CD4-positive, alpha-beta memory T cell (primary cell): ENCODE results near the gene KCNN4. TPM values are rescaled to one million over a fixed set of nuclear protein-coding genes. Genes with fewer than 3 reads are reported as not detected.
"Not testable (repeated sequence)": the region's sequence is repeated elsewhere in the genome, so short reads cannot be mapped to it uniquely, and the experiment has no call there.

Source experiments
- CTCF ChIA-PET: fragments of 350-600 bp; sonication (Branson Sonifier 250); formaldehyde crosslinking; loops from one replicate; lab custom pipeline; 2021; ENCODE audit warnings: inconsistent platforms; ENCODE audit not compliant: partially characterized antibody; lab: Charles Lee
- POLR2A ChIA-PET: fragments of 350-600 bp; sonication (Branson Sonifier 250); formaldehyde crosslinking; loops from one replicate; lab custom pipeline; 2021; ENCODE audit not compliant: partially characterized antibody; lab: Charles Lee
- DNase-seq, 5 donors: peaks; one replicate each; pipeline versions ENCODE4 v3.0.0 to v3.0.0-alpha.2; 2020 to 2022; ENCODE audit warnings: mixed read lengths in 1 of 5
- H3K27ac ChIP-seq: one replicate; pipeline ENCODE4 v1.7.0; 2013; ENCODE audit warnings: low read depth, low read length
- H3K27me3 ChIP-seq: 2 replicates; pipeline ENCODE4 v1.7.0; 2013; ENCODE audit warnings: mild to moderate bottlenecking, low read length, moderate library complexity; ENCODE audit not compliant: insufficient read depth
- H3K36me3 ChIP-seq: 2 replicates; pipeline ENCODE4 v1.7.0; 2013; ENCODE audit warnings: mild to moderate bottlenecking, low read length, moderate library complexity; ENCODE audit not compliant: insufficient read depth
- H3K4me1 ChIP-seq: 2 replicates; pipeline ENCODE4 v1.7.0; 2013; ENCODE audit warnings: mild to moderate bottlenecking, low read length, moderate library complexity; ENCODE audit not compliant: insufficient read depth
- H3K4me3 ChIP-seq, 2 donors: one replicate each; pipeline ENCODE4 v1.7.0; 2013; ENCODE audit warnings: low read length in 2 of 2, mild to moderate bottlenecking in 1 of 2
- H3K9me3 ChIP-seq, 2 donors: one replicate each; pipeline ENCODE4 v1.7.0; 2013; ENCODE audit warnings: low read length in 2 of 2, control low read depth in 1 of 2; ENCODE audit not compliant: control insufficient read depth in 1 of 2
- H3K27ac Mint-ChIP-seq, 7 donors: one replicate each; pipeline ENCODE4 v1.8.0; 2020 to 2021; ENCODE audit warnings: mixed read lengths in 7 of 7, mild to moderate bottlenecking in 6 of 7, inconsistent platforms in 3 of 7, moderate library complexity in 3 of 7
- H3K27me3 Mint-ChIP-seq, 2 donors: one replicate each; pipeline ENCODE4 v1.8.0; 2020 to 2021; ENCODE audit warnings: mixed read lengths in 2 of 2
- H3K36me3 Mint-ChIP-seq, 2 donors: one replicate each; pipeline ENCODE4 v1.8.0; 2020 to 2021; ENCODE audit warnings: mixed read lengths in 2 of 2, inconsistent platforms in 1 of 2, mild to moderate bottlenecking in 1 of 2
- H3K4me1 Mint-ChIP-seq, 4 donors: one replicate each; pipeline ENCODE4 v1.8.0; 2020 to 2021; ENCODE audit warnings: mixed read lengths in 4 of 4, mild to moderate bottlenecking in 1 of 4
- H3K4me3 Mint-ChIP-seq, 8 donors: one replicate each; pipeline ENCODE4 v1.8.0; 2020 to 2021; ENCODE audit warnings: mixed read lengths in 8 of 8, mild to moderate bottlenecking in 7 of 8, moderate library complexity in 6 of 8, inconsistent platforms in 3 of 8
- H3K9me3 Mint-ChIP-seq, 8 donors: one replicate each; pipeline ENCODE4 v1.8.0; 2020 to 2021; ENCODE audit warnings: mixed read lengths in 8 of 8, mild to moderate bottlenecking in 5 of 8, inconsistent platforms in 3 of 8, moderate library complexity in 1 of 8
- intact Hi-C: fragments of 100-400 bp; cut with micrococcal nuclease; formaldehyde crosslinking; loops from one replicate; pipeline ENCODE4 v1.15.1; 2023
- polyA plus RNA-seq, 2 donors: library from polyadenylated mRNA; unstranded; fragments of 300-500 nt; fragmentation: Illumina TruSeq; gene quantifications; one replicate each; pipeline ENCODE4 v1.2.3, GENCODE V29; 2021
- total RNA-seq, 2 experiments: library from RNA; stranded (reverse); gene quantifications; one replicate each; pipeline ENCODE4 v1.2.3, GENCODE V29; 2021

Gene KCNN4
- total and polyA plus RNA-seq, 4 experiments from 2014 or later: 10.5 to 33.9 (median 28.7) TPM

DNA sequence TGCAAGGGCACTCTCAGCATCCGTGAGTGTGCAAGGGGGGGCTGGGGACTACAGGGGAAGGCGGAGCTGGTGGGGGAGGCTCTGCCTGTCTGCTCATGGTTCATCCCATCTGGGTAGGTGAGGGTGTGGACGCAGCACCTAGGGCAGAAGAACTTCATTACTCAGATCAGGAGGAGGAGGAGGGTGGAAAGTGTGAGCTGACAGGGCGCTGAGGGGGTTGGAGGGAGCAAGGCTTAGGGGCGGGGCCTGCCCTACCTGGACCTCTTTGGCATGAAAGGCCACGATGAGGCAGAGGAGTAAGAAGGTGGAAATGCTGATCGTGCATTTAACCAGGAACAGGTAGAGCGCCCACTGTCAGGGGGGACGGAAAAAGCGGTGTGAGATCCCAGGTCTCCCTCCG, 4.5 kb downstream of the KCNN4 start:
- H3K27me3 Mint-ChIP-seq: no peaks in the 10 kb centered on the region
- intact Hi-C loops: no loop called here
- no peaks in the 10 kb centered on the region for H3K27me3 ChIP-seq
- H3K27ac ChIP-seq: peak overlapping the region; percentile 67
- H3K9me3 ChIP-seq: no peaks in the 10 kb centered on the region
- H3K4me3 Mint-ChIP-seq: peak overlapping the region in 7 of 8 donors; percentile 38 to 64 (median 54)
- peaks cover 35 to 63% (median 49%) of the 10 kb centered on the region in 4 donors for H3K4me1 Mint-ChIP-seq
- H3K4me3 ChIP-seq: no peak overlapping the region
- ChIA-PET CTCF (interaction anchor here (1.0 to 8.1 kb wide), 4 partner anchors 9 to 31 kb away, joined by 3 to 94 read pairs (median 16); no protein-coding TSS in a partner anchor), POLR2A (interaction anchor here (1.0 to 7.8 kb wide), 3 partner anchors 8 to 22 kb away, joined by 3 to 106 read pairs (median 104); partner anchors contain the start of gene SMG9)
- peak in 1 of 5 donors; percentile 46 for DNase-seq
- H3K36me3 Mint-ChIP-seq: peaks cover 0 to 14% of the 10 kb centered on the region in 2 donors
- H3K27ac Mint-ChIP-seq: peak overlapping the region; percentile 80 to 95 (median 88)
- no peaks in the 10 kb centered on the region for H3K9me3 Mint-ChIP-seq
- peaks cover 15% of the 10 kb centered on the region for H3K36me3 ChIP-seq
- H3K4me1 ChIP-seq: peaks cover 58% of the 10 kb centered on the region

DNA sequence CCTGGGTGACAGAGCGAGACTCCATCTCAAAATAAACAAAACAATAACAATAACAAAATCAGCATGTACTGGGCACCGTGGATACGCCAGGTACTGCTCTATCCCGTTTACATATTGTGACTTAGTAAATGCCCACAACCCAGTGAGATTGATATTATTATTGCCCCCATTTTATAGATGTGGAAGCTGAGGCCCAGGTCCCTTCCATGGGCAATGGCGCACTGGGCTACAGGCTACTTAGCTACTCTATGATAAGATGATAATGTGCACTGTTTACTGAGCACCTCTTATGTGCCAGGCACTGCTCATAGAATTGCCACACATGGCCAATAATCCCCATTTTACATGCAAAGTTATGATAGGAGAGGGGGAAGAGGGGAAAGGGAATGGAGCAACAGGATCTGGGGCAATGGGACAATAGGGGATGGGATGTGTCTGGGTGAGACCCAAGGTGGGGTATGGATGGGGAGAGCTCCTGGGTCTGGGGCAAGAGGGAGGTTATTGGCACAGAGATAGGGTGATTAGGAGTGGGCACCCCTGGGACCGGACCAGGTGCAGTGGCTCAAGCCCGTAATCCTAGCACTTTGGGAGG, 5.4 kb downstream of the KCNN4 start:
- CTCF ChIA-PET: interaction anchor here (1.0 to 8.1 kb wide), 5 partner anchors 9 to 181 kb away, joined by 3 to 94 read pairs (median 4); no protein-coding TSS in a partner anchor
- peaks cover 20% of the 10 kb centered on the region for H3K36me3 ChIP-seq
- H3K36me3 Mint-ChIP-seq: peaks cover under 1 to 19% of the 10 kb centered on the region in 2 donors
- no peaks in the 10 kb centered on the region for H3K27me3 ChIP-seq
- peaks cover 31 to 59% (median 43%) of the 10 kb centered on the region in 4 donors for H3K4me1 Mint-ChIP-seq
- intact Hi-C loops: no loop called here
- peak overlapping the region in 2 of 8 donors; percentile 17 to 58 for H3K4me3 Mint-ChIP-seq
- POLR2A ChIA-PET: interaction anchor here (1.0 to 7.8 kb wide), 4 partner anchors 8 to 21 kb away, joined by 3 to 106 read pairs (median 54); partner anchors contain the start of gene SMG9
- peak overlapping the region in 4 of 7 donors; percentile 71 to 95 (median 80) for H3K27ac Mint-ChIP-seq
- no peaks in the 10 kb centered on the region for H3K9me3 ChIP-seq
- H3K4me1 ChIP-seq: peaks cover 52% of the 10 kb centered on the region
- H3K4me3 ChIP-seq: no peak overlapping the region
- no peak for DNase-seq
- no peaks in the 10 kb centered on the region for H3K27me3 Mint-ChIP-seq
- H3K27ac ChIP-seq: no peak overlapping the region
- no peaks in the 10 kb centered on the region for H3K9me3 Mint-ChIP-seq

DNA sequence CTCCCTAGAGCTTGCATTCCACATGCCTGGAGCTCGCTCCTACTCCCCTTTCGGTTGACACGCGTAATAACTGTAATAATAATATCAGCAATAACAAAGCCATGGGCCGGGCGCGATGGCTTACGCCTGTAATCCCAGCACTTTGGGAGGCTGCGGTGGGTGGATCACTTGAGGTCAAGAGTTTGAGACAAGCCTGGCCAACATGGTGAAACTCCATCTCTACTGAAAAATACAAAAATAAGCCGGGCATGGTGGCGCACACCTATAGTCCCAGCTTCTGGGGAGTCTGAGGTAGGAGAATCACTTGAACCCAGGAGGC, 5.9 kb downstream of the KCNN4 start:
- H3K27me3 ChIP-seq, H3K4me3 Mint-ChIP-seq, H3K27me3 Mint-ChIP-seq, DNase-seq, H3K9me3 ChIP-seq, H3K27ac ChIP-seq, intact Hi-C loops, H3K4me3 ChIP-seq, H3K9me3 Mint-ChIP-seq: not testable (repeated sequence)
- Mint-ChIP-seq H3K4me1 (peaks cover 31 to 56% (median 41%) of the 10 kb centered on the region in 4 donors), H3K27ac (peak overlapping the region in 3 of 7 donors; percentile 29 to 85 (median 57)), H3K36me3 (peaks cover 4 to 23% of the 10 kb centered on the region in 2 donors)
- Histone ChIP-seq H3K36me3 (peaks cover 24% of the 10 kb centered on the region), H3K4me1 (peaks cover 48% of the 10 kb centered on the region)
- CTCF ChIA-PET: interaction anchor here (6.4 to 8.1 kb wide), 2 partner anchors 8 to 30 kb away, joined by 28 to 94 read pairs; no protein-coding TSS in a partner anchor
- POLR2A ChIA-PET: interaction anchor here (1.2 to 7.8 kb wide), 2 partner anchors 12 to 21 kb away, joined by 4 to 106 read pairs; partner anchors contain the start of gene SMG9

DNA sequence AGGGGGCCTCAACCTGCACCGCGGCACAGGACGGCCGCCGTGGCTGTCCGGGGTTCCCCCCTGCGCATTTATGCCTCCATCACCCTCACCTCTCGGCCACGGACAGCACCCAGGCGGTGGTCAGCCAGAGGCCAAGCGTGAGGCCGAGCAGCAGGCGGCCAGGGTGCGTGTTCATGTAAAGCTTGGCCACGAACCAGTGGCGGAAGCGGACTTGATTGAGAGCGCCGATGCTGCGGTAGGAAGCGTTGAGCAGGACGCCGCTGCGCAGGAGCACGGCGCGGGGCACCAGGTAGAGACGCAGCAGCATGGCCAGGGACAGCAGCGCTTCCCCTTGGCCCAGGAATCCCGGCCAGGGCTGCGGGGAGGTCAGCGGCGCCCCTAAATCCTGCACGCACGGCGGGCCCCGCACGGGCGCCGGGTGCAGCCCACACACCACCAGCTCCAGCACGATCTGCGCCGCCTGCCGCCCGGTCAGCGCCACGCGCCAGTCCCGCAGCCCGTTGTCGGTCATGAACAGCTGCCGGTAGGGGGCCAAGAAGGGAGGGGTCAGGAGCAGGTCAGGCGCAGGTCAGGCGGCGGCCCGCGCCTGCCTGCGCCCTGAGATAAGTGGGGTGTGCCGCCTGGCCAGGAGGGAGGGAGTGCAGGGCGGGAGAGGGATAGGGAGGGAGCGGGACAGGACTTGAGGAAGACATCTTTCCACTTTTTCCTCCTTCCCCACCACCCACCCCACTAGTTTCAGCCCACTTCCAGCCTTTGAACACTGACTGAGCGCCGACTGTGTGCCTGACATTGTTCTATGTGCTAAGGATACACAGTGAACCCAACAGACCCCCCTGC, 6.5 kb downstream of the KCNN4 start:
- no peaks in the 10 kb centered on the region for H3K9me3 Mint-ChIP-seq
- H3K27me3 Mint-ChIP-seq: no peaks in the 10 kb centered on the region
- ChIA-PET CTCF (interaction anchor here (8.1 kb wide), 1 partner anchor 8 kb away, joined by 94 read pairs; no protein-coding TSS in a partner anchor), POLR2A (interaction anchor here (1.2 to 7.8 kb wide), 2 partner anchors 11 to 20 kb away, joined by 4 to 106 read pairs; partner anchors contain the start of gene SMG9)
- intact Hi-C loops: no loop called here
- H3K36me3 Mint-ChIP-seq: peaks cover 8 to 27% of the 10 kb centered on the region in 2 donors
- Histone ChIP-seq H3K27ac (no peak overlapping the region), H3K36me3 (peaks cover 30% of the 10 kb centered on the region), H3K4me1 (peaks cover 42% of the 10 kb centered on the region), H3K27me3 (no peaks in the 10 kb centered on the region), H3K4me3 (no peak overlapping the region), H3K9me3 (no peaks in the 10 kb centered on the region)
- H3K4me1 Mint-ChIP-seq: peaks cover 26 to 50% (median 37%) of the 10 kb centered on the region in 4 donors
- no peak overlapping the region for H3K4me3 Mint-ChIP-seq
- no peak for DNase-seq
- peak overlapping the region in 3 of 7 donors; percentile 29 to 85 (median 57) for H3K27ac Mint-ChIP-seq

DNA sequence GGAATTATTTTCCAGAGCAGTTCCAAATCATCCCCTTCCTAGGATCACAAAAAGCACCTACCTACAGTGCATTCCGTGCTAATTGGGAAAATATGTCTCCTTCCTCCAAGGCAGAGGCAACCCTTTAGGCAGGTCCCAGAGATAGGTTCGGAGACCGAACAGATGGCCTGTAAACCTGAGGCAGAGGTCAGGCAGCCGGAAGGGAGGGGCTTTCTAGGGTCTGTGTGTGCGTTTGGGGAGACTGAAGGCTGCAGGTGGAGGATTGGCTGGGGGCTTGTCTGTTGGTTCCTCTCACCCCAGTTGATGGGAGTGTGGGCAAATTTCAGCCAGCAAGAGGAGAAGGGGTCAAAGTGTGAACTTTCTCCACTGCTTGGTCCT, 7.1 kb downstream of the KCNN4 start:
- H3K27me3 Mint-ChIP-seq: no peaks in the 10 kb centered on the region
- H3K4me1 ChIP-seq: peaks cover 36% of the 10 kb centered on the region
- intact Hi-C loops: no loop called here
- H3K4me3 ChIP-seq: no peak overlapping the region
- peaks cover 23 to 44% (median 32%) of the 10 kb centered on the region in 4 donors for H3K4me1 Mint-ChIP-seq
- H3K9me3 Mint-ChIP-seq: no peaks in the 10 kb centered on the region
- no peak overlapping the region for H3K27ac ChIP-seq
- no peaks in the 10 kb centered on the region for H3K9me3 ChIP-seq
- DNase-seq: no peak
- H3K27ac Mint-ChIP-seq: peak overlapping the region in 2 of 7 donors; percentile 18 to 23
- no peak overlapping the region for H3K4me3 Mint-ChIP-seq
- peaks cover 14 to 33% of the 10 kb centered on the region in 2 donors for H3K36me3 Mint-ChIP-seq
- H3K27me3 ChIP-seq: no peaks in the 10 kb centered on the region
- CTCF ChIA-PET: no interaction called here
- POLR2A ChIA-PET: no interaction called here
- H3K36me3 ChIP-seq: peaks cover 36% of the 10 kb centered on the region

DNA sequence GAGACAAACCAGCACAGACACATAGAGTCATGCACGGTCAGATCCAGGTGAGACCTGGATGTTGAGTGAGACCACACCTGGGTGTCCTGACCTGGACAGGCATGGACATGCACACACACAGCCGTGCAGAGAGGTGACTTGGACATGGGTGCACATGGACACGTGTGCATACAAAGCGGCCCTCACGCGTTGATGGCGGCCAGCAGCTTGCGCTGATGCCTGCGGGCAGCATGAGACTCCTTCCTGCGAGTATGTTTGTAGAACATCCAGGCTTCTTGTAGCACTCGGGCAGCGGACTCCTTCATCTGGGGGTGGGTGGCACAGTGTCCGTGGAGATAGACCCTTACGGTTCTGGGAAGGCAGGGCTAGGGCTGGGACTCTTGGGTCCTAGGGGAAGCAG, 11.5 kb downstream of the KCNN4 start:
- H3K4me1 ChIP-seq: peaks cover 32% of the 10 kb centered on the region
- H3K27ac ChIP-seq: no peak overlapping the region
- DNase-seq: no peak
- intact Hi-C loops: no loop called here
- Mint-ChIP-seq H3K9me3 (no peaks in the 10 kb centered on the region), H3K27me3 (no peaks in the 10 kb centered on the region), H3K36me3 (peaks cover 29 to 37% of the 10 kb centered on the region in 2 donors), H3K4me3 (no peak overlapping the region), H3K27ac (peak overlapping the region in 2 of 7 donors; percentile 44 to 76), H3K4me1 (peaks cover 22 to 40% (median 26%) of the 10 kb centered on the region in 4 donors)
- H3K9me3 ChIP-seq: no peaks in the 10 kb centered on the region
- no peaks in the 10 kb centered on the region for H3K27me3 ChIP-seq
- peaks cover 43% of the 10 kb centered on the region for H3K36me3 ChIP-seq
- CTCF ChIA-PET: interaction anchor here (2.7 to 7.0 kb wide), 3 partner anchors 9 to 24 kb away, joined by 10 to 94 read pairs (median 80); partner anchors contain the start of genes KCNN4 and SMG9
- POLR2A ChIA-PET: interaction anchor here (1.0 to 11.4 kb wide), 3 partner anchors 9 to 16 kb away, joined by 4 to 116 read pairs (median 104); partner anchors contain the start of genes KCNN4 and SMG9
- no peak overlapping the region for H3K4me3 ChIP-seq
